Ureter (tissue), 1 donor: ENCODE measurements around the gene CYFIP2. TPM values are rescaled to one million over a fixed set of nuclear protein-coding genes. Genes with fewer than 3 reads are reported as not detected.
"Not testable (repeated sequence)": the region's sequence is repeated elsewhere in the genome, so short reads cannot be mapped to it uniquely, and the experiment has no call there.

Experiments used
- DNase-seq: peaks from one replicate; pipeline ENCODE4 v3.0.0-alpha.2; 2020; ENCODE audit warnings: low spot score
- total RNA-seq: library from RNA; stranded (reverse); gene quantifications from one replicate; pipeline ENCODE4 v1.2.4, GENCODE V29; 2023
- donor health status: DM: yes; HTN: yes; CAD: no.

Gene CYFIP2
- total RNA-seq, 1 donor from 2014 or later: 45.3 TPM

- DNase-seq: no peak
Observed at GRCh38 chr5:157390133-157390532, 124.2 kb downstream of the CYFIP2 start.

- peak; percentile 81 for DNase-seq
Observed at GRCh38 chr5:157390551-157391297, 124.8 kb downstream of the CYFIP2 start.

DNA sequence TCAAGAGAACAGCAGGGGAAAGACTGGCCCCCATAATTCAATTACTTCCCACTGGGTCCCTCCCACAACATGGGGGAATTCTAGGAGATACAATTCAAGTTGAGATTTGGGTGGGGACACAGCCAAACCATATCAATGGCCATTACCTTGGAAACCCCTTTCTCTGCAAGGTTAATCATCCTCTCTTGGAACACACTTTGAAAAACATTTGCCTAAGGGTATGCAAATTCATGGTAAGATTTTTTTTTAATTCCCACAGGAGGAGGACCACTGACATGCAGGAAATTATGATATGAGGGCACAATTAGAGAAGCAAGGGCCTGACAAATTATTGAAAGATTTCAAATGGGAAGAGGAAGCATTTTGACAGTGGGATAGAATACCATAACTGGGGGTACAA is 132.4 kb downstream of the CYFIP2 start:
- DNase-seq: no peak

DNA sequence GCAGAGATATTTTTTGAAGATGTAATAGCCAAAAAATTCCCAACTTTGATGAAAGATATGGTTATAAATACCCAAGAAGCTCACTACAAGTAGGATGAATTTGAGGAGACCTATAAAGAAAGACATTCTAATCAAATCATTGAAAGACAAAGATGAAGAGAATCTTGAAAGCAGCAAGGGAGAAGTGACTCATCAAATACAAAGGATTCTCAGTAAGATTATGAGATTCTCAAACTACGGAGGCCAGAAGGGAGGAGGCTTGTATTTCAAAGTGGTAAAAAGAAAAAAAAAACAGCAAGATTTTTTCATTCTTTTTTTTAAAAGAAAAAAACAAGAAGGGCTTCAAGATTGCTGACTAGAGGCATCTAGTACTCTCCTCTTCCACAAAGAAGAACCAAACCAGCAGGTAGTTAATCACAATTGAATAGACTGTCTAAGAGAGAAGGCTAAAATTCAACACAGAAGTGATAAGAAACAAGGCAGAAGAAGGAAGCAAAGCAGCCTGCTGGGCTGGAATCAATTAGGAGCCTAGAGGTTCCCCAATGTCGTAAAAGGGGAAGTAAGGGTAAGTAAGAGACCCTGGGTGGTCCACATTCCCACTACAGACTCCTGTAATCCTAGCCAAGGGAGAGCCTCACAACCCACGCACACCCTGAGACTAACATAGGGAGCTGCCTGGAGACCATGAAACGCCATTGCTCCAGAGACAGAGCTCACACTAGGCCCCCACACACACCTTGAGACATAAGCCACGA is 135.0 kb downstream of the CYFIP2 start:
- DNase-seq: no peak

GRCh38 chr5:157415838-157416237 is 149.9 kb downstream of the CYFIP2 start:
- DNase-seq: no peak

DNA sequence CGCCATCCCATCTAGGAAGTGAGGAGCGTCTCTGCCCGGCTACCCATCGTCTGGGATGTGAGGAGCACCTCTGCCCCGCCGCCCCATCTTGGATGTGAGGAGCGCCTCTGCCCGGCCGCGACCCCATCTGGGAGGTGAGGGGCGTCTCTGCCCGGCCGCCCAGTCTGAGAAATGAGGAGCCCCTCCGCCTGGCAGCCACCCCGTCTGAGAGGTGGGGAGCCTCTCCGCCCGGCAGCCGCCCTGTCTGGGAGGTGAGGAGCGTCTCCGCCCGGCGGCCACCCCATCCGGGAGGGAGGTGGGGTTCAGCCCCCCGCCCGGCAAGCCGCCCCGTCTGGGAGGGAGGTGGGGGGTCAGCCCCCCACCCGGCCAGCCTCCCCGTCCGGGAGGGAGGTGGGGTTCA is 153.6 kb downstream of the CYFIP2 start:
- not testable (repeated sequence) for DNase-seq

DNA sequence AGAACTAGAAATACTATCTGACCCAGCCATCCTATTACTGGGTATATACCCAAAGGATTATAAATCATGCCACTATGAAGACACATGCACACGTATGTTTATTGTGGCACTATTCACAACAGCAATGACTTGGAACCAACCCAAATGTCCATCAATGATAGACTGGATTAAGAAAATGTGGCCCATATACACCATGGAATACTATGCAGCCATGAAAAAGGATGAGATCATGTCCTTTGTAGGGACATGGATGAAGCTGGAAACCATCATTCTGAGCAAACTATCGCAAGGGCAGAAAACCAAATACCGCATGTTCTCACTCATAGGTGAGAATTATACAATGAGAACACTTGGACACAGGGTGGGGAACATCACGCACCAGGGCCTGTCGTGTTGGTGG is 164.0 kb downstream of the CYFIP2 start:
- DNase-seq: not testable (repeated sequence)

DNA sequence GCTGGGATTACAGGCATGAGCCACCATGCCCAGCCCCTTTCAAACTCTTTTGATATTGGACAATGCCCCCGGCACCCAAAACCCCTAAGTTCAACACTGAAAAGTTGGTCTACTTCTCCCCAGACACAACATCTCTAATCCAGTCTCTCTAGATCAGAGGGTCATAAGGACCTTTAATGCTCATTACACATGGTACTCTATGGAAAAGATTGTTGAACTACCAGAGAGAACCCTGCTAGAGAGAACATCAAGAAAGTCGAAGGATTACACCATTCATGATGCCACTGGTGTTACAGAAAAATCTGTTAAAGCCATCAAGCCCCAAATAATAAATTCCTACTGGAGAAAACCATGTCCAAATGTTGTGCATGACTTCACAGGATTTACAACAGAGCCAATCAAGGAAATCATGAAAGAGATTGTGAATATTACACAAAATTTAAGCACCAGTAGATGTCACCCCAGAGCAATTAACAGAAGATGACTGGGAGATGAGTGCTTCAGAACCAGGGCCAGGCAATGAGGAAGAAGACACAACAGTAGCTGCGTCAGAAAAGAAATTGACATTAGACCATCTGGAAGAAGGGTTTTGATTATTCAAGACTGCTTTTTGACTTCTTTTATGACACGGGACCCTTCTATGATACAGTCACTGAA is 165.7 kb downstream of the CYFIP2 start:
- no peak for DNase-seq

GRCh38 chr5:157434096-157434495 is 168.2 kb downstream of the CYFIP2 start:
- DNase-seq: no peak

DNA sequence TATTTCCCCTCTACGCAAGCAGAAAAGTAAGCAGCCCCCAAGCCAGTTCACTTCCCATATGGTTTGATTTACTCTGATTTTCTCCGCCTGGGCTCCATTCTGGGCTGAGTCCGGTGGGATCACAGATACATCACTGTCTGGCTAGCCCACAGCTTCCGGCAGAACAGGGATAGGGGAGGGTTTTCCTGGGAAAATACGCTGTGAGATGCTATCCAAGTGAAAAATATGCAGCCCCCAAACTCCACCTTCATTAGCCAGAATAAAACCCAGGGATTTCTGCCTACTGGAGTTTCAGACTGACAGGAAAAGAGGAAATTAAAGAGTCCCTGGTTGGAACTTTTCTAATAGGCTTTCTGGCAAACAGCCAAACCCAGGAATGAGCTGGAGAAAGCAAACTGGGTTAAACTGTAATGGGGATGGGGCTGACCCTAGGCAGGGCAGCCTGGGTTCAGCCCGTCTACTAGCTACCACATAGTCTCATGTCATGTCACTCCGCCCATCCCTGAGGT is 177.2 kb downstream of the CYFIP2 start:
- no peak for DNase-seq

- no peak for DNase-seq
Observed at GRCh38 chr5:157444224-157444623, 178.3 kb downstream of the CYFIP2 start.

Other genes starting within 250 kb of the CYFIP2 start
- 0.44 TPM for gene HAVCR1, start 207.0 kb upstream of the CYFIP2 start, total RNA-seq
- gene HAVCR2, start 157.1 kb upstream of the CYFIP2 start, total RNA-seq: 5.6 TPM
- 15.8 TPM for gene MED7, start 123.3 kb upstream of the CYFIP2 start, total RNA-seq
- not detected for gene GARIN3, start 99.9 kb upstream of the CYFIP2 start, total RNA-seq
- 4.7 TPM for gene ITK, start 85.3 kb upstream of the CYFIP2 start, total RNA-seq
- 49.8 TPM for gene NIPAL4, start 194.1 kb downstream of the CYFIP2 start, total RNA-seq